Common myeloid progenitor, CD34-positive (primary cell): Measurements from ENCODE around the gene DUS3L. TPM values are rescaled to one million over a fixed set of nuclear protein-coding genes. Genes with fewer than 3 reads are reported as not detected.

ENCODE experiments used
- CTCF ChIA-PET: fragments of 350-600 bp; sonication (Branson Sonifier 250); formaldehyde crosslinking; loops from one replicate; lab custom pipeline; 2021; ENCODE audit warnings: antibody characterized with exemption; lab: Charles Lee
- POLR2A ChIA-PET: fragments of 350-600 bp; sonication (Branson Sonifier 250); formaldehyde crosslinking; loops from one replicate; lab custom pipeline; 2021; ENCODE audit warnings: antibody characterized with exemption; lab: Charles Lee
- DNase-seq, 3 donors: peaks; one replicate each; pipeline versions ENCODE4 v3.0.0 to v3.0.0-alpha.2; 2013
- H3K27ac ChIP-seq, 2 experiments: 1 replicate in 1 of 2; 2 replicates in 1 of 2; pipeline ENCODE4 v1.7.0; 2013; ENCODE audit warnings: inconsistent platforms in 2 of 2, low read length in 2 of 2, mild to moderate bottlenecking in 2 of 2, low read depth in 1 of 2, moderate library complexity in 1 of 2; ENCODE audit not compliant: severe bottlenecking in 2 of 2, insufficient read depth in 1 of 2, poor library complexity in 1 of 2
- H3K27me3 ChIP-seq, 5 experiments: replicated peaks in 2 of 5; 1 replicate in 3 of 5; 2 replicates in 2 of 5; pipeline versions ENCODE4 v1.6.1 to v1.7.0; 2013; ENCODE audit warnings: low read length in 4 of 5, mild to moderate bottlenecking in 2 of 5, moderate library complexity in 2 of 5, inconsistent platforms in 1 of 5; ENCODE audit not compliant: insufficient read depth in 5 of 5, control insufficient read depth in 4 of 5
- H3K36me3 ChIP-seq, 4 experiments: 1 replicate in 2 of 4; 2 replicates in 2 of 4; pipeline versions ENCODE4 v1.6.1 to v1.7.0; 2013; ENCODE audit warnings: low read length in 3 of 4, control low read depth in 1 of 4, mild to moderate bottlenecking in 1 of 4; ENCODE audit not compliant: control insufficient read depth in 4 of 4, insufficient read depth in 4 of 4
- H3K4me1 ChIP-seq, 4 experiments: 1 replicate in 3 of 4; 2 replicates in 1 of 4; pipeline versions ENCODE4 v1.6.1 to v1.7.1; 2013; ENCODE audit warnings: low read length in 3 of 4, mild to moderate bottlenecking in 3 of 4, control low read depth in 1 of 4, inconsistent platforms in 1 of 4, moderate library complexity in 1 of 4; ENCODE audit not compliant: control insufficient read depth in 4 of 4, insufficient read depth in 4 of 4; ENCODE audit errors: control extremely low read depth in 1 of 4
- H3K4me3 ChIP-seq, 7 experiments: 1 replicate in 4 of 7; 2 replicates in 3 of 7; pipeline versions ENCODE4 v1.5.1 to v1.7.0; 2013; ENCODE audit warnings: mild to moderate bottlenecking in 7 of 7, low read length in 6 of 7, moderate library complexity in 6 of 7, inconsistent platforms in 2 of 7, low read depth in 2 of 7, control low read depth in 1 of 7; ENCODE audit not compliant: insufficient read depth in 4 of 7, control insufficient read depth in 1 of 7; ENCODE audit errors: extremely low read depth in 1 of 7
- H3K9me3 ChIP-seq, 5 experiments: 1 replicate in 4 of 5; 2 replicates in 1 of 5; pipeline versions ENCODE4 v1.6.1 to v1.7.1; 2013; ENCODE audit warnings: low read length in 4 of 5, mild to moderate bottlenecking in 2 of 5, inconsistent platforms in 1 of 5, low read depth in 1 of 5, moderate library complexity in 1 of 5; ENCODE audit not compliant: control insufficient read depth in 4 of 5, insufficient read depth in 2 of 5; ENCODE audit errors: control extremely low read depth in 1 of 5
- WGBS: methylation state at CpG from one replicate; pipeline ENCODE4 v1.1.5; 2013; ENCODE audit not compliant: insufficient coverage; 5-methylcytosine and 5-hydroxymethylcytosine counted together
- polyA plus RNA-seq: library from polyadenylated mRNA; unstranded; fragments of 120-200 nt; gene quantifications from one replicate; pipeline ENCODE4 v1.2.1, GENCODE V29; 2013

DUS3L gene, protein sequence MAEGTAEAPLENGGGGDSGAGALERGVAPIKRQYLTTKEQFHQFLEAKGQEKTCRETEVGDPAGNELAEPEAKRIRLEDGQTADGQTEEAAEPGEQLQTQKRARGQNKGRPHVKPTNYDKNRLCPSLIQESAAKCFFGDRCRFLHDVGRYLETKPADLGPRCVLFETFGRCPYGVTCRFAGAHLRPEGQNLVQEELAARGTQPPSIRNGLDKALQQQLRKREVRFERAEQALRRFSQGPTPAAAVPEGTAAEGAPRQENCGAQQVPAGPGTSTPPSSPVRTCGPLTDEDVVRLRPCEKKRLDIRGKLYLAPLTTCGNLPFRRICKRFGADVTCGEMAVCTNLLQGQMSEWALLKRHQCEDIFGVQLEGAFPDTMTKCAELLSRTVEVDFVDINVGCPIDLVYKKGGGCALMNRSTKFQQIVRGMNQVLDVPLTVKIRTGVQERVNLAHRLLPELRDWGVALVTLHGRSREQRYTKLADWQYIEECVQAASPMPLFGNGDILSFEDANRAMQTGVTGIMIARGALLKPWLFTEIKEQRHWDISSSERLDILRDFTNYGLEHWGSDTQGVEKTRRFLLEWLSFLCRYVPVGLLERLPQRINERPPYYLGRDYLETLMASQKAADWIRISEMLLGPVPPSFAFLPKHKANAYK
- polyA plus RNA-seq = 29.1 TPM

GRCh38 chr19:5790559-5791520 is at the start of gene DUS3L:
DUS3L (minus strand) TSS chr19:5791163; CDS start chr19:5791141, 22 bp downstream.
- ChIA-PET CTCF (interaction anchor here (1.1 to 2.9 kb wide), 5 partner anchors 11 to 246 kb away, joined by 3 to 9 read pairs (median 4); no protein-coding TSS in a partner anchor), POLR2A (interaction anchor here (1.0 to 1.5 kb wide), 2 partner anchors 37 to 114 kb away, joined by 3 to 5 read pairs; partner anchors contain the start of gene VMAC)
- H3K36me3 ChIP-seq = peaks cover 4 to 42% (median 30%) of the 10 kb centered on the region in 4 experiments

GRCh38 chr19:5839065-5840017 is 48.4 kb upstream of the DUS3L start, which contains the start of gene FUT6:
FUT6 (minus strand) TSS chr19:5839702; CDS start chr19:5832567, 7,135 bp downstream.
- Histone ChIP-seq H3K27ac (no peak within 1 kb of the TSS), H3K36me3 (no peaks in the 10 kb centered on the region), H3K27me3 (no peaks in the 10 kb centered on the region), H3K9me3 (no peaks in the 10 kb centered on the region), H3K4me3 (peak within 1 kb of the TSS in 5 of 7 experiments; percentile 9 to 65 (median 48)), H3K4me1 (peaks cover 7 to 29% (median 24%) of the 10 kb centered on the region in 4 experiments)
- DNase-seq = peak in 2 of 3 donors; percentile 43 to 61
- ChIA-PET CTCF (interaction anchor here (1.2 to 1.9 kb wide), 4 partner anchors 11 to 54 kb away, joined by 4 to 5 read pairs (median 4); partner anchors contain the start of gene NRTN), POLR2A (interaction anchor here (1.0 to 1.1 kb wide), 3 partner anchors 11 to 64 kb away, joined by 3 to 4 read pairs (median 3); partner anchors contain the start of gene NDUFA11)
- WGBS = 51% methylated on average over 7 of the region's 9 CpGs

More at GRCh38 chr19:5790559-5791520, at the start of gene DUS3L:
- H3K4me3 ChIP-seq = peak within 1 kb of the TSS; percentile 65 to 95 (median 79)
- WGBS = under 1% methylated on average over 63 of the region's 72 CpGs
- H3K9me3 ChIP-seq = no peaks in the 10 kb centered on the region
- H3K27me3 ChIP-seq = no peaks in the 10 kb centered on the region
- DNase-seq = peak; percentile 99 to 100 (median 99)
- H3K27ac ChIP-seq = peak within 1 kb of the TSS; percentile 84 to 94
- H3K4me1 ChIP-seq = peaks cover 3 to 14% (median 10%) of the 10 kb centered on the region in 4 experiments

DNA sequence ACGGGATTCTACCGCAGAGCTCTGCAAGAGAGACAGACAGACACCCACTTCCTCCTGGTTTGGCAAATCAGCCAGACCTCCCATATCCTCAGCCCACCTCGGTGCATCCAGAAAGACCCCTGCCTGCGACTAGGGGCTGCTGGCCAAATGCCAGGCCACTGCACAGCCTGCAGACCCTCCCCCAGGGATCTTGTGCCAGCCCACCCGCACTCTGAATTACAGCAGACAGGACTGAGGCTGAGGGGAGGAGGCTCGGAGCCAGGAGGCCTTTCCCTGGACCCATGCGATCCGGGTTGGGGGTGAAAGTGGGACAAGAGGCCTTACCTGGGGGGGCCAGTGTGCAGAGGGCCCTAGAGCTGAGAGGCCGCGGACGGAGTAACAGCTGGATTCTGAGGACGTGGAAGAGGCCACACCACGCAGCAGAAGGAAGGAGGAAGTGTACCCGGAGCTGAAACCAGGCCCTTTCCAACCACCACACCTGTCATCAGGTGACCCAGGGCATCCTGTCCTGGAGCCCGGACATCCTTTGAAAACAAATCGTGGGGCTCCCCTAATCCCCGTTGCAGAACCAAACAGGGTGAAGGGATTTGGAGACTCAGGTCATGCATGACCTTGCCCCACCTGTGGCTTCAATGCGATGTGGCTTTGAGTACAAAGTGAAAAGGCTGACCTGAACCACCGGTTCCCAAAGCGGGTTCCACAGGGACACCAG is 47.5 kb upstream of the DUS3L start:
- Histone ChIP-seq H3K9me3 (no peaks in the 10 kb centered on the region), H3K4me3 (peak overlapping the region in 4 of 7 experiments; percentile 21 to 65 (median 42)), H3K36me3 (no peaks in the 10 kb centered on the region), H3K27me3 (no peaks in the 10 kb centered on the region), H3K4me1 (peaks cover 7 to 29% (median 24%) of the 10 kb centered on the region in 4 experiments), H3K27ac (no peak overlapping the region)
- POLR2A ChIA-PET = interaction anchor here (1.1 to 1.7 kb wide), 2 partner anchors 10 to 22 kb away, joined by 3 to 7 read pairs; no protein-coding TSS in a partner anchor
- peak in 2 of 3 donors; percentile 40 to 59 for DNase-seq
- CTCF ChIA-PET = interaction anchor here (1.8 to 1.9 kb wide), 2 partner anchors 34 to 54 kb away, joined by 4 to 5 read pairs; partner anchors contain the start of gene NRTN
- 4% methylated on average over 15 of the region's 20 CpGs for WGBS

DNA sequence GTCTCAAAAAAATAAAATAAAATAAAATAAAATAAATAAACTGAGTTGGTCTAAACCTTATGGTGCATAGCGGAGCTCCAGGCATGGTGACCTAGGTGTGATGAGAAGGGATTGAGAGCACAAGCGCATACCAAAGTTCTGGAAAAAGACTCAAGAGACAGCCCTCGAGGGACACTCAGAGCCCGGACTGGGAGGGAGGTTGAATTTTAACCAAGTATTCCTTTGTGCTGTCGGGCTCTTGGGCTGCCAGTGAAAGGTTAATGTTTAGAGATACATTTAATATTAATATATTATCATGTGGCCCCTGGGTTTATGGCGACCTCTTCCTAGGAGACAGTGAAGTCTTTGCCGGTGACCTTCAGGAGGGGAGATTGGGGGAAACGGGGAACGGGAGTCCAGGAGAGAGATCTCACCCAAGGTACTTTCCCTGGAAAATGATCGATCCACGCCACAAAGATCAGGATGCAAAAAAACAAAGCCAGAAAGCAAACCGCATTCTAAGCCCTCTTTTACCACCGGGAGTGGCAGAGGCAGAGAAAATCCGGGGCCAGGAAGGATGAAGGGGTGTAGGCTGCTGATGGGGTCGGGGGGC is 46.9 kb upstream of the DUS3L start:
- 33% methylated on average over 6 of the region's 15 CpGs for WGBS
- POLR2A ChIA-PET = interaction anchor here (1.1 to 1.7 kb wide), 2 partner anchors 10 to 23 kb away, joined by 3 to 7 read pairs; no protein-coding TSS in a partner anchor

DNA sequence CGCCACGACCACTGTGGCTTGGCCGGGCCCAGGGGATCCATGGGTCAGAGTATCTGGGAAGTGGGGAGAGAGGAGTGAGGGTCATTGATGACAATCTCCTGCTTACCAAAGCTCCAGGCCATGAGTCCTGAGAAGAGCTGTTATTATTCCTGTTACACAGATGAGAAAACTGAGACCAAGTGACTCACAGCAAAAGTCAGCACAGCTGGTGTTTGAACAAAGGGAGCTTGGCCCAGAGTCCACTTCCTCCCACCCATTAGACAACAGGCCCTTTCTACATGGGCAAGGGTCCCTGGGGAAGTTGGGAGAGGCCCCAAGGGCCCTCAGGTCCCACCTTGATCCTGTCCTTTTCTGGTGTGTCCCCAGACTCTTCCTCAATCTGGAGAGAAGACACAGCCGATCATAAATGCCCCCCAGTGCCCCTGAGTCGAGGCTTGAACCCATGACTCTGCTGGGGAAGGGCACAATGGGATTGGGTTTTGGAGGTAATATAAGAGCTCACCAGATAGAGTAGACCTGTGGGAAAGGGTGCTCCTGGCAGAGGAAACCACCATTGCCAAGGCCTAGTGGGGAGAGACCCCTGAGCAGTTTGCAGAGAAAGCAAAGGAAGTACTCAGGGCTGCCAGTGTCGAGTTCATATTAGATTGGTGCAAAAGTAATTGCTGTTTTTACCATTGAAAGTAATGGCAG is 41.7 kb upstream of the DUS3L start:
- H3K27ac ChIP-seq = no peak overlapping the region
- no peak overlapping the region for H3K4me3 ChIP-seq
- H3K27me3 ChIP-seq = no peaks in the 10 kb centered on the region
- no peak for DNase-seq
- ChIA-PET POLR2A (no interaction called here), CTCF (interaction anchor here (1.1 to 1.7 kb wide), 2 partner anchors 29 to 38 kb away, joined by 3 to 5 read pairs; no protein-coding TSS in a partner anchor)
- 100% methylated on average over 5 of the region's 6 CpGs for WGBS
- no peaks in the 10 kb centered on the region for H3K9me3 ChIP-seq
- H3K4me1 ChIP-seq = peaks cover 0 to 17% (median 15%) of the 10 kb centered on the region in 4 experiments
- H3K36me3 ChIP-seq = no peaks in the 10 kb centered on the region

More for the DNA sequence above, 46.9 kb upstream of the DUS3L start:
- Histone ChIP-seq H3K4me3 (peak overlapping the region in 4 of 7 experiments; percentile 21 to 65 (median 42)), H3K36me3 (no peaks in the 10 kb centered on the region), H3K27ac (no peak overlapping the region), H3K9me3 (no peaks in the 10 kb centered on the region), H3K4me1 (peaks cover 7 to 29% (median 24%) of the 10 kb centered on the region in 4 experiments), H3K27me3 (no peaks in the 10 kb centered on the region)
- CTCF ChIA-PET = interaction anchor here (1.8 to 1.9 kb wide), 2 partner anchors 34 to 55 kb away, joined by 4 to 5 read pairs; partner anchors contain the start of gene NRTN
- no peak for DNase-seq
